Fibroblast of lung (primary cell): ENCODE results near the gene APBB2.

ENCODE experiments used
- EZH2 ChIP-seq: IDR thresholded peaks from 2 replicates; pipeline ENCODE4 v1.5.1; 2012; ENCODE audit warnings: low read length, control low read depth, mild to moderate bottlenecking; ENCODE audit errors: missing control alignments
- TF ChIP-seq, protein P1 (sequence below), 2 donors: IDR thresholded peaks in 1 of 2; conservative IDR thresholded peaks in 1 of 2; 1 replicate in 1 of 2; 2 replicates in 1 of 2; pipeline ENCODE4 v1.5.1; 2011 to 2012; ENCODE audit warnings: low read length in 2 of 2, control low read depth in 1 of 2, inconsistent platforms in 1 of 2, low read depth in 1 of 2, mild to moderate bottlenecking in 1 of 2

DNA sequence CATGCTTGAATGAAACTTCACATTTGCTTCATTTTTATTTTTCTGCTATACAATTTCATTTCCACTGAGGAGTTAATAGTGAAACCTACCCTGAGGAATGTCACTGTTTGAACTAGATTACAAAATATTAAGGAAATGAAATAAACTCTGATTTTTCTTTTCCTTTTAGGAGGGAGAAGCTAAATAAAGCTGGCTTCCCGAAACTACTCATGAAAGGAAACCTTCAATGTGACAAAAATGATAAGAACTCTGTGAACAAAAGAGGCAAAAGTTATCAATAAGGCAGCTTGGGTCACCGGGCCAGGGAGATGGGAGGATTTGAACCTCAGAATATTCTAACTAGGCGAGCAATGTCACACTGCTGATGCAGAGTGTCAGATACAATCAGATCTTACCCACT lies 185.2 kb downstream of the APBB2 start:
- TF ChIP-seq, protein P1, sequence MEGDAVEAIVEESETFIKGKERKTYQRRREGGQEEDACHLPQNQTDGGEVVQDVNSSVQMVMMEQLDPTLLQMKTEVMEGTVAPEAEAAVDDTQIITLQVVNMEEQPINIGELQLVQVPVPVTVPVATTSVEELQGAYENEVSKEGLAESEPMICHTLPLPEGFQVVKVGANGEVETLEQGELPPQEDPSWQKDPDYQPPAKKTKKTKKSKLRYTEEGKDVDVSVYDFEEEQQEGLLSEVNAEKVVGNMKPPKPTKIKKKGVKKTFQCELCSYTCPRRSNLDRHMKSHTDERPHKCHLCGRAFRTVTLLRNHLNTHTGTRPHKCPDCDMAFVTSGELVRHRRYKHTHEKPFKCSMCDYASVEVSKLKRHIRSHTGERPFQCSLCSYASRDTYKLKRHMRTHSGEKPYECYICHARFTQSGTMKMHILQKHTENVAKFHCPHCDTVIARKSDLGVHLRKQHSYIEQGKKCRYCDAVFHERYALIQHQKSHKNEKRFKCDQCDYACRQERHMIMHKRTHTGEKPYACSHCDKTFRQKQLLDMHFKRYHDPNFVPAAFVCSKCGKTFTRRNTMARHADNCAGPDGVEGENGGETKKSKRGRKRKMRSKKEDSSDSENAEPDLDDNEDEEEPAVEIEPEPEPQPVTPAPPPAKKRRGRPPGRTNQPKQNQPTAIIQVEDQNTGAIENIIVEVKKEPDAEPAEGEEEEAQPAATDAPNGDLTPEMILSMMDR (conservative IDR thresholded peaks at IDR 0.05 in 1 of 2, IDR thresholded peaks at IDR 0.05 in 1 of 2; ENCODE audit: low read depth in 1 of 2, low read length in 2 of 2) = no peak
- TF ChIP-seq EZH2 = no peak
